Activated T-helper 1 cell treated with anti-CD3 and anti-CD28 coated beads, Interleukin-2, amount 50 U/mL, for 16 hours (primary cell): Measurements from ENCODE around the gene RNF31.

ENCODE experiments used
- DNase-seq, 2 donors: peaks; one replicate each; pipeline ENCODE4 v3.0.0-alpha.2; 2020; ENCODE audit warnings: low read depth in 1 of 2, low spot score in 1 of 2

RNF31 gene

GRCh38 chr14:24159777-24160498 lies 12.6 kb downstream of the RNF31 start:
- DNase-seq, result no peak

GRCh38 chr14:24160499-24160849 lies 13.2 kb downstream of the RNF31 start:
- no peak for DNase-seq

GRCh38 chr14:24160850-24161804 lies 13.8 kb downstream of the RNF31 start, which contains the start of gene IRF9:
TSS of gene IRF9 (plus strand) at chr14:24161265. CDS start at chr14:24162145, 880 bp downstream.
- peak; percentile 96 to 98 for DNase-seq

GRCh38 chr14:24162093-24162492 lies 14.8 kb downstream of the RNF31 start:
- no peak for DNase-seq

GRCh38 chr14:24164518-24164991 lies 17.3 kb downstream of the RNF31 start:
- no peak for DNase-seq

- DNase-seq, result no peak
These were observed 18.5 kb downstream of the RNF31 start for GRCh38 chr14:24165785-24166184.

- DNase-seq, result no peak
These were observed 20.3 kb downstream of the RNF31 start for GRCh38 chr14:24167469-24168114.

GRCh38 chr14:24171422-24172260 lies 24.3 kb downstream of the RNF31 start, which contains the start of gene REC8:
TSS of gene REC8 (plus strand) at chr14:24172080. CDS start at chr14:24172553, 473 bp downstream.
- DNase-seq, result peak; percentile 44 to 52

GRCh38 chr14:24172261-24172860 lies 25.1 kb downstream of the RNF31 start:
- DNase-seq, result no peak

GRCh38 chr14:24172871-24173281 lies 25.6 kb downstream of the RNF31 start:
- DNase-seq, result no peak

GRCh38 chr14:24176599-24176998 lies 29.3 kb downstream of the RNF31 start:
- no peak for DNase-seq

GRCh38 chr14:24177041-24177825 lies 29.9 kb downstream of the RNF31 start:
- DNase-seq, result no peak

GRCh38 chr14:24177891-24178290 lies 30.6 kb downstream of the RNF31 start:
- no peak for DNase-seq

GRCh38 chr14:24178399-24179178 lies 31.3 kb downstream of the RNF31 start:
- DNase-seq, result no peak

GRCh38 chr14:24179294-24179960 lies 32.1 kb downstream of the RNF31 start:
- no peak for DNase-seq

- DNase-seq, result no peak
These were observed 32.9 kb downstream of the RNF31 start for GRCh38 chr14:24179961-24180796.
